ENCODE measurements around the gene MAML1. TPM values are rescaled to one million over a fixed set of nuclear protein-coding genes. Genes with fewer than 3 reads are reported as not detected.
"Not testable (repeated sequence)": the region's sequence is repeated elsewhere in the genome, so short reads cannot be mapped to it uniquely, and the experiment has no call there.

MAML1 gene
- total RNA-seq: 10 to 100 TPM; 34.3 to 34.9 TPM

- peak; percentile 100 for DNase-seq
- Mint-ChIP-seq H3K27ac (peak within 1 kb of the TSS; percentile 97), H3K27me3 (no peaks in the 10 kb centered on the region), H3K4me3 (peak within 1 kb of the TSS; percentile 96), H3K9me3 (no peaks in the 10 kb centered on the region), H3K4me1 (peaks cover 35% of the 10 kb centered on the region), H3K36me3 (ENCODE audit: low read depth) (peaks cover 43% of the 10 kb centered on the region)
- ChIA-PET CTCF (interaction anchor here (0.5 to 1.9 kb wide), 9 partner anchors 10 to 216 kb away, joined by 3 to 5 read pairs (median 3); partner anchors contain the start of gene HNRNPH1), POLR2A (interaction anchor here (1.0 kb wide), 1 partner anchor 109 kb away, joined by 4 read pairs; the partner anchor contains the start of gene HNRNPH1)
These were observed at the start of gene MAML1 for GRCh38 chr5:179732412-179732917. MAML1 (plus strand) TSS chr5:179732822; CDS start chr5:179733113, 291 bp downstream.

DNA sequence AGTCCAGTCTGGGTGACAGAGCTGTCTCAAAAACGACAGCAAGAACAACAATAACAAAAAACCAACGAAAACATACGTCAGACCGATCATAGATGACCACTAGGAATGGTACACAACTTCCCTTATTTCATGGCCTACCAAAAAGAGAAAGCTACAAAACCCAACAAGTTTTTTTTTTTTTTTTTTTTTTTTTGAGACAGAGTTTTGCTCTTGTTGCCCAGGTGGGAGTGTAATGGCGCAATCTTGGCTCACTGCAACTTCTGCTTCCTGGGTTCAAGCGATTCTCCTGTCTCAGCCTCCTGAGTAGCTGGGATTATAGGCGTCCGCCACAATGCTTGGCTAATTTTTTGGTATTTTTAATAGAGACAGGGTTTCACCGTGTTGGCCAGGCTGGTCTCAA, 43.4 kb upstream of the MAML1 start:
- DNase-seq; H3K27me3 Mint-ChIP-seq; H3K36me3 Mint-ChIP-seq (ENCODE audit: low read depth); POLR2A ChIA-PET; H3K4me1 Mint-ChIP-seq; H3K27ac Mint-ChIP-seq; H3K4me3 Mint-ChIP-seq; H3K9me3 Mint-ChIP-seq: not testable (repeated sequence)
- CTCF ChIA-PET: interaction anchor here (0.7 to 1.2 kb wide), 3 partner anchors 11 to 94 kb away, joined by 3 read pairs; no protein-coding TSS in a partner anchor

GRCh38 chr5:179694561-179694960, 38.1 kb upstream of the MAML1 start:
- Mint-ChIP-seq H3K4me3 (no peak overlapping the region), H3K27me3 (no peaks in the 10 kb centered on the region), H3K9me3 (no peaks in the 10 kb centered on the region), H3K4me1 (peaks cover 20% of the 10 kb centered on the region), H3K36me3 (ENCODE audit: low read depth) (peaks cover 4% of the 10 kb centered on the region), H3K27ac (no peak overlapping the region)
- CTCF ChIA-PET: interaction anchor here (3.6 kb wide), 1 partner anchor 15 kb away, joined by 31 read pairs; the partner anchor contains the start of gene CBY3
- DNase-seq: no peak
- POLR2A ChIA-PET: interaction anchor here (0.5 kb wide), 1 partner anchor 71 kb away, joined by 3 read pairs; the partner anchor contains the start of gene HNRNPH1

GRCh38 chr5:179696603-179697002, 36.0 kb upstream of the MAML1 start:
- no peak overlapping the region for H3K4me3 Mint-ChIP-seq
- H3K27ac Mint-ChIP-seq: peak overlapping the region; percentile 100
- ChIA-PET POLR2A (no interaction called here), CTCF (interaction anchor here (0.6 to 3.6 kb wide), 4 partner anchors 9 to 145 kb away, joined by 3 to 31 read pairs (median 4); partner anchors contain the start of genes CBY3 and MAML1)
- H3K27me3 Mint-ChIP-seq: no peaks in the 10 kb centered on the region
- no peak for DNase-seq
- H3K36me3 Mint-ChIP-seq (ENCODE audit: low read depth): peaks cover 13% of the 10 kb centered on the region
- H3K4me1 Mint-ChIP-seq: peaks cover 33% of the 10 kb centered on the region
- H3K9me3 Mint-ChIP-seq: no peaks in the 10 kb centered on the region

GRCh38 chr5:179697108-179697507, 35.5 kb upstream of the MAML1 start:
- DNase-seq: no peak
- H3K27me3 Mint-ChIP-seq: no peaks in the 10 kb centered on the region
- POLR2A ChIA-PET: interaction anchor here (0.6 kb wide), 1 partner anchor 14 kb away, joined by 4 read pairs; no protein-coding TSS in a partner anchor
- H3K9me3 Mint-ChIP-seq: no peaks in the 10 kb centered on the region
- peak overlapping the region; percentile 100 for H3K27ac Mint-ChIP-seq
- peaks cover 15% of the 10 kb centered on the region for H3K36me3 Mint-ChIP-seq (ENCODE audit: low read depth)
- CTCF ChIA-PET: interaction anchor here (0.6 to 3.6 kb wide), 4 partner anchors 9 to 145 kb away, joined by 3 to 31 read pairs (median 4); partner anchors contain the start of genes CBY3 and MAML1
- H3K4me3 Mint-ChIP-seq: peak overlapping the region; percentile 99
- H3K4me1 Mint-ChIP-seq: peaks cover 35% of the 10 kb centered on the region

GRCh38 chr5:179697543-179697942, 35.1 kb upstream of the MAML1 start:
- H3K4me1 Mint-ChIP-seq: peaks cover 40% of the 10 kb centered on the region
- peaks cover 20% of the 10 kb centered on the region for H3K36me3 Mint-ChIP-seq (ENCODE audit: low read depth)
- not testable (repeated sequence) for H3K27me3 Mint-ChIP-seq, H3K9me3 Mint-ChIP-seq, DNase-seq
- ChIA-PET CTCF (interaction anchor here (1.2 to 3.6 kb wide), 3 partner anchors 10 to 34 kb away, joined by 3 to 31 read pairs (median 5); partner anchors contain the start of genes CBY3 and MAML1), POLR2A (interaction anchor here (0.6 kb wide), 2 partner anchors 14 to 1395 kb away, joined by 3 to 4 read pairs; no protein-coding TSS in a partner anchor)
- peak overlapping the region; percentile 99 for H3K4me3 Mint-ChIP-seq
- peak overlapping the region; percentile 100 for H3K27ac Mint-ChIP-seq

- Mint-ChIP-seq H3K4me1 (peaks cover 45% of the 10 kb centered on the region), H3K9me3 (no peaks in the 10 kb centered on the region), H3K36me3 (ENCODE audit: low read depth) (peaks cover 24% of the 10 kb centered on the region), H3K27ac (peak overlapping the region; percentile 100), H3K27me3 (no peaks in the 10 kb centered on the region), H3K4me3 (peak overlapping the region; percentile 99)
- peak; percentile 99 for DNase-seq
- POLR2A ChIA-PET: interaction anchor here (0.6 kb wide), 1 partner anchor 1396 kb away, joined by 3 read pairs; no protein-coding TSS in a partner anchor
- CTCF ChIA-PET: interaction anchor here (3.6 kb wide), 1 partner anchor 18 kb away, joined by 31 read pairs; the partner anchor contains the start of gene CBY3
These were observed 34.4 kb upstream of the MAML1 start for GRCh38 chr5:179697993-179698934.

GRCh38 chr5:179698935-179699615, 33.5 kb upstream of the MAML1 start, which contains the start of gene CANX:
CANX (plus strand) TSS chr5:179698967; CDS start chr5:179705682, 6,715 bp downstream.
- no peaks in the 10 kb centered on the region for H3K9me3 Mint-ChIP-seq
- H3K27ac Mint-ChIP-seq: peak within 1 kb of the TSS; percentile 100
- DNase-seq: no peak
- H3K4me1 Mint-ChIP-seq: peaks cover 53% of the 10 kb centered on the region
- no peaks in the 10 kb centered on the region for H3K27me3 Mint-ChIP-seq
- CTCF ChIA-PET: interaction anchor here (0.6 to 1.1 kb wide), 2 partner anchors 17 to 135 kb away, joined by 3 to 4 read pairs; no protein-coding TSS in a partner anchor
- POLR2A ChIA-PET: interaction anchor here (1.1 kb wide), 1 partner anchor 76 kb away, joined by 5 read pairs; the partner anchor contains the start of gene HNRNPH1
- peaks cover 32% of the 10 kb centered on the region for H3K36me3 Mint-ChIP-seq (ENCODE audit: low read depth)
- H3K4me3 Mint-ChIP-seq: peak within 1 kb of the TSS; percentile 99

- Mint-ChIP-seq H3K4me1 (peaks cover 49% of the 10 kb centered on the region), H3K27ac (peak overlapping the region; percentile 100), H3K4me3 (peak overlapping the region; percentile 99), H3K27me3 (no peaks in the 10 kb centered on the region), H3K36me3 (ENCODE audit: low read depth) (peaks cover 31% of the 10 kb centered on the region), H3K9me3 (no peaks in the 10 kb centered on the region)
- ChIA-PET CTCF (interaction anchor here (0.6 to 1.1 kb wide), 4 partner anchors 11 to 135 kb away, joined by 3 to 4 read pairs (median 3); no protein-coding TSS in a partner anchor), POLR2A (interaction anchor here (1.1 kb wide), 1 partner anchor 76 kb away, joined by 5 read pairs; the partner anchor contains the start of gene HNRNPH1)
- DNase-seq: peak; percentile 27
These were observed 32.9 kb upstream of the MAML1 start for GRCh38 chr5:179699616-179700237.

- no peaks in the 10 kb centered on the region for H3K27me3 Mint-ChIP-seq
- POLR2A ChIA-PET: no interaction called here
- H3K27ac Mint-ChIP-seq: peak overlapping the region; percentile 100
- H3K4me3 Mint-ChIP-seq: peak overlapping the region; percentile 99
- H3K4me1 Mint-ChIP-seq: peaks cover 53% of the 10 kb centered on the region
- no peak for DNase-seq
- H3K9me3 Mint-ChIP-seq: no peaks in the 10 kb centered on the region
- CTCF ChIA-PET: interaction anchor here (0.7 to 1.1 kb wide), 2 partner anchors 12 to 178 kb away, joined by 3 read pairs; no protein-coding TSS in a partner anchor
- H3K36me3 Mint-ChIP-seq (ENCODE audit: low read depth): peaks cover 34% of the 10 kb centered on the region
These were observed 32.2 kb upstream of the MAML1 start for GRCh38 chr5:179700401-179700918.

DNA sequence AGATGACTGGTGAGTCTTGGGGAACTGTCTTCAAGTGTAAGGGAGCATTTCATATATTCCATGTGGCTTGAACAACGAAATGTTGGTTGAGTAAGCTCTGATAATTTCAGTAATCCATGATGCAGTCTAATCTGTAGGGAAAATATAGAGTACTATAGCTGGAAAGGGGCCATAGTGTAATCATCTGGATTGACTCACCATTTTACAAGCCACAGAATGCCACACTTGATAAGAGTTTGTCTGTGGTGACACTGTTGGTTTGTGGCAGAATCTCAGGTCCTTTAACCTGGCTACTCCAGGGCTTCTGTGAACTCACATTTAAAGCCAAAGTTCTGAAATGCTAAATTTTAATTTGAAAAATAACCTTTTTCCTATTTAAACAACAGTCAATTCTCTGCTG, 16.3 kb upstream of the MAML1 start:
- CTCF ChIA-PET: interaction anchor here (1.1 to 1.6 kb wide), 2 partner anchors 13 kb away, joined by 3 to 4 read pairs; no protein-coding TSS in a partner anchor
- POLR2A ChIA-PET: interaction anchor here (0.6 kb wide), 1 partner anchor 94 kb away, joined by 4 read pairs; no protein-coding TSS in a partner anchor
- Mint-ChIP-seq H3K36me3 (ENCODE audit: low read depth) (peaks cover 53% of the 10 kb centered on the region), H3K9me3 (no peaks in the 10 kb centered on the region), H3K27ac (no peak overlapping the region), H3K27me3 (no peaks in the 10 kb centered on the region), H3K4me3 (no peak overlapping the region), H3K4me1 (peaks cover 15% of the 10 kb centered on the region)
- DNase-seq: no peak

All from activated CD4-positive, alpha-beta T cell treated with anti-CD3 and anti-CD28 coated beads, Interleukin-2, amount 10 ng/mL, durations not matched to agents 7 days and 5 days (primary cell).